Right renal pelvis (tissue), 4 donors: ENCODE measurements around the gene EGFL8. TPM values are rescaled to one million over a fixed set of nuclear protein-coding genes. Genes with fewer than 3 reads are reported as not detected.
"Not testable (repeated sequence)": the region's sequence is repeated elsewhere in the genome, so short reads cannot be mapped to it uniquely, and the experiment has no call there.

Experiments used
- DNase-seq, 4 donors: peaks; one replicate each; pipeline ENCODE4 v3.0.0-alpha.2; 2013; ENCODE audit warnings: low read depth in 4 of 4, low spot score in 3 of 4, missing footprints in 1 of 4
- polyA plus RNA-seq, 4 donors: library from polyadenylated mRNA; unstranded; fragments of 120-200 nt; gene quantifications; one replicate each; pipeline ENCODE4 v1.2.1, GENCODE V29; 2013; ENCODE audit not compliant: insufficient read length in 4 of 4

EGFL8 gene
- polyA plus RNA-seq, result 10 to 100 TPM; 24.6 to 31.6 (median 27.0) TPM

DNA sequence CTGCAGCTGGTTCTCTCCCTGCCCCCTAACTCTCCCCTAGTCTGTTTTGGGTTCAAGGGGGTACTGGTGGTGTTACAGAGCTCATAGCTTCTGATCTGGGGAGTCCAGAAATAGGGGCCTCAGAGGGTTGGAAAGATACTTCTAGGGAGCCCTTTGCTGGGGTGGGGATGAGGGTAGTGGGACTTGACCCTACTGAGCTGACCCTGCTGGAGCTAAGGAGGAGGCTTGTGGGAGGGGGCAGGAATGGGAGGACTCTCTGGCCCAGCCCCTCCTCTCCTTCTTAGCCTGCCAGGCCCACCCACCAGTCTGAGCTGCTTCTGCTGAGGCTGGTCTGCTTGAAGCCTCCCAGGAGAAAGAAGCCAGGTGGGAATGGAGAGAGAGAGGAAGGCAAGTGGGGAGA lies at the start of gene EGFL8:
Gene EGFL8, plus strand, starts transcription at position 301 of the 400 bp plus-strand sequence. CDS start 1,571 bp downstream, outside the sequence.
- DNase-seq, result no peak

DNA sequence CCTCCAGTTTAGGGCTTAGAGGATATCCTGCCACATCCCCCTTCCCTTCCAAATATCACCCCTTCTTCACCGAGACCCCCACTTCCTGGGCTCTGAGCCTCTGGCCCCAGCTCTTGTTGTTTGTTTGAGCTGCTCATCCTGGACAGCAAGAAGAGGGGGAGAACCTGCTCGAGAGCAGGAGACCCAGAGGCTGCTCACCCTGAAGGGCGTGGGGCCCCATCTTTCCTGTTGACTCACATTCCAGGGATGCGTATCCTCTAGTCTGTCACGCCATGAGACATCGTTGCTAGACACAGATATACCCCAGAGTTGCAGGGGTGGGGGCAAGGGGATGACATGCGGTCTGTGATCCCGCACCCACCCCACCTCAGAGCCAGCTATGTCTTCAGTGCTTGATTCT lies 49.6 kb upstream of the EGFL8 start:
- no peak for DNase-seq

- DNase-seq, result no peak
Measured at GRCh38 chr6:32115623-32116022, 48.8 kb upstream of the EGFL8 start.

DNA sequence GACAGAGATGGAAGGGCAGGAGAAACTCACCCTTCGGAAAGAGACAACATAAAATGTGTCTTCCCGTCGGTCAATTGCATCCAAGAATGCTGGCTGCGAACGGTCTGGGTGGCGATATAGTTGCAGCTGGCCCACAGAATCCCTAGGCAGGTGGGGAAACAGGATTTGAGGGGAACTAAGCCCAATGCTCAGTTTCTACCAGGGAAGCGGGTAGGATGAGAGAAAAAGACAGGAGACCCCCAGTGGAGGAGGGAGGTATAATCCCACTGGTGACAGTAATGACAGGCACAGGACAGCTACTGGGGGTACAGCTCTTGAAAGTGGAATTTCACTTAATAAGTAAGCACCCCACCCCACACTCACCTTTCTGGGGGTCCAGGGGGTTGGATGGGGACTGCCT lies 47.7 kb upstream of the EGFL8 start:
- DNase-seq, result no peak

- no peak for DNase-seq
Measured at GRCh38 chr6:32117461-32117860, 46.9 kb upstream of the EGFL8 start.

DNA sequence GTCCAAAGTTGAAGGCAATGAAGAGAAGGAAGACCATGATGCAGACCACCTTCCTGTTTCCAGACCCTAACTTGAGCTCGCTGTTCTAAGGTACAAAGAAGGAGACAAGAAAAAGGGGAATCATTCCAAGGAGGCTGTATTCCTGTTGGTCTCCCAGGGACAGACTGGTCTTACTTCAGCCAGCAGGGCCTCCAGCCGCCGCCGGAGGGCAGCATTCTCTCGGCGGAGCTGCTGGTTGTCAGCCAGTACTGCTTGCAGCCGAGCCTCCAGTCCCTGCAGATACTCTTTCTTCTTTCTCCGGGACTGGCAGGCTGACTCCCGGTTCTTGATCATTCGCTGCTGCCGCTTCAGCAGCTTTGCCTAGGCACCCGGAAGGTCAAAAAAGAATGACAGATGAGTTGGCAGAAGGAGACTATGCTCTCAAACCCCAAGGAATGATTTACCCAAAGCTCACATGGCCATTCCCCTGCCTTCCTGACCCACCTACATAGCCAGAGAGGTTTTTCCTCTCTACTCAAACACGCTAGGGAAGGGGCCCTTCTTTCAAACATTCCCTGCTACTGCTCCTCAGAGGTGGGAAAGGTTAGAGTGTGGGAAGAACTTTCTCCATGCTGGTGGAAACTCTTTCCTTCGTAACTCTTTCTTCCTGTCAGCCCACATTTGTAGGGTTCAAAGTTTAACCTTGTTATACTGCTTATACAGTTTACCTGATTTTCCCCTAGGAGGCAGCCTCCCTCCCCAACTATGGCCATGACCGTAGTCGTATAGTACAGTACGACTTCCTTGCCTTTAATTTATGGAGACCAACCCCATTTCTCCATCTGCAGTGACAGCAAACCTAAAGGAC lies 45.4 kb upstream of the EGFL8 start:
- peak in 3 of 4 donors; percentile 67 to 74 (median 73) for DNase-seq

- no peak for DNase-seq
Measured at GRCh38 chr6:32120573-32121059, 43.8 kb upstream of the EGFL8 start.

DNA sequence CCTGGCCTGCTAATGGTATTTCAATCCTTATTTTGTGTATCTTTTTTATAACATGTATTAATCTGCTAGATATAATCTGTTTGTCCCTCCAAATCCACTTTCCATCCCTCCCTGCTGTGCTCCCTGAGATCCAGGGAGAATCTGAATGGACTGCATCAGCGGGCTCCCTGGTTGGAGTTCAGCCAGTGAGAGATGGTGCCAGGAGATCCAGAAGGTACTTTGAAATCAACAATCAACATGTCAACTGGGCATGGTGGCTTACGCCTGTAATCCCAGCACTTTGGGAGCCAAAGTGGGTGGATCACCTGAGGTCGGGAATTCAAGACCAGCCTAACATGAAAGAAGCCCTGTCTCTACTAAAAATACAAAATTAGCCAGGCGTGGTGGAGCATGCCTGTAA lies 40.7 kb upstream of the EGFL8 start:
- DNase-seq, result no peak

GRCh38 chr6:32126880-32127279 lies 37.5 kb upstream of the EGFL8 start:
- DNase-seq, result no peak

GRCh38 chr6:32127409-32127716 lies 37.0 kb upstream of the EGFL8 start:
- DNase-seq, result no peak

GRCh38 chr6:32127717-32128592 lies 36.4 kb upstream of the EGFL8 start, which contains the start of gene ATF6B:
ATF6B (minus strand) TSS chr6:32128246; CDS start chr6:32128207, 39 bp downstream.
- DNase-seq, result peak; percentile 90 to 98 (median 98)

- no peak for DNase-seq
Measured at GRCh38 chr6:32128751-32129296, 35.6 kb upstream of the EGFL8 start.

- DNase-seq, result no peak
Measured at GRCh38 chr6:32129297-32130088, 34.9 kb upstream of the EGFL8 start.

- DNase-seq, result no peak
Measured at GRCh38 chr6:32131439-32131948, 32.9 kb upstream of the EGFL8 start.

DNA sequence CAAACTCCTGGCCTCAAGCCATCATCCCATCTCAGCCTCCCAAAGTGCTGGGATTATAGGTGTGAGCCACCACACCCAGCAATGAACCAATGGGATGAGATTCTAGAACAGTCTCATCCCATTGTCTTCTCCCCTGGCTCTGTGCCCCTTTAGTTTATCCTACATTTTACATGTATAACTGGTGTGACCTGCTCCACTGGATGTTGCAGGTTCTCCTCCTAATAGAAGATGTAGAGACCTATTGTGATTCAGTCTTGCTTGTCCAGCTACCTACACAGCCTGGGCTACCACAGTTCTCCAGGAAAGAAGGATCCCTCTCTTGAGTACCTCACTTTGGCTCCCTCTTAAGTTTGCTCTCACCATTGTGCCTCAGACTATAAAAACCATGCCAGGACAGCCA lies 32.3 kb upstream of the EGFL8 start:
- no peak for DNase-seq

GRCh38 chr6:32133786-32134185 lies 30.6 kb upstream of the EGFL8 start:
- no peak for DNase-seq

GRCh38 chr6:32137454-32137853 lies 26.9 kb upstream of the EGFL8 start:
- no peak for DNase-seq

DNA sequence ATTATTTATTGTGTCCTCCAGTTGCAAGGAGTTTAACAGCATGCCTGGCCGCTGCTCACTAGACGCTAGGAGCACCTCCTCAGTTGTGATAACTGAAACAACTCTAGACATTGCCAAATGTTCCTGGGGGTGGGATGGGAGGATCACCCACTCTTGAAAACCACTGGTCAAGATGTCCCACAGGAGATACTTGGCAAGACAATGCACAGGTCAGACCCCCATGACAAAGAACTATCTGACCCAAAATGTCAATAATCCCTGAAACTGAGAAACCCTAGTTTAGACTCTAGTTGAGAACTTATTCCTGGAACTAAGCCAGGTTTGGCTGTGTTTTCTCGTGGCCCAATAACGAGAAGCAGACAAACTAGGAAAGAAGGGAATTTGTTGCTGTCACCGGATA lies 24.8 kb upstream of the EGFL8 start:
- no peak for DNase-seq

DNA sequence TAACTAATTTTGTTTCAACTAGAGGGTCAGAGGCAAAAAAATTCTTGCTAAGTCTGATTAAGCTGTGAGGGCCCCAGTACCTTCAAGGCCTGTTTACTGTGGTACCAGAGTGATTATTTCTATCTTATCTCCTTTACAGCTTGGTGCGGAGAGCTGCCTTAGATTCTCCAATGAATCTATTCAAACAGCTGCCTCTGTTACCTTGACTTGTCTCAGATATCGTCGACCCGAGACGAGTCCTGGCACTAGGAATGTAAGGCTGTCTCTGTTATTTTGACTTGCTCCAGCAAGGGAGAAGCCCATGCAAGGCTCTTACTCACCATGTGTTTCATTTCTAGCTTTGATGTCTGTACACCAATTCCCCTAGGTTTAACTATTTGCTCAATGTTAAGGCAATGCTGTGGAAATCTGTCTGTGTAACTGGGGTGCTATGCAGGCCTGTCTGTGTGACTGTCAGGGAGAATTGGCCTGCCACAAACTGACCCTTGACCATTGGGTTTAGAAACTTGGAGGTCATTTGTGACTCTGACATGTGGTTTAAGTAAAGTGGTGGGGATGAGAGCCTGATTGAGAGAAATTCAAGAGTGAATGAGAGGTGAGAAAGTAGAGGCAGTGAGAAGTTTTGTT lies 23.9 kb upstream of the EGFL8 start:
- no peak for DNase-seq

GRCh38 chr6:32144238-32144637 lies 20.2 kb upstream of the EGFL8 start:
- DNase-seq, result not testable (repeated sequence)
